ENCODE data around the gene FKBP1B.

DNA sequence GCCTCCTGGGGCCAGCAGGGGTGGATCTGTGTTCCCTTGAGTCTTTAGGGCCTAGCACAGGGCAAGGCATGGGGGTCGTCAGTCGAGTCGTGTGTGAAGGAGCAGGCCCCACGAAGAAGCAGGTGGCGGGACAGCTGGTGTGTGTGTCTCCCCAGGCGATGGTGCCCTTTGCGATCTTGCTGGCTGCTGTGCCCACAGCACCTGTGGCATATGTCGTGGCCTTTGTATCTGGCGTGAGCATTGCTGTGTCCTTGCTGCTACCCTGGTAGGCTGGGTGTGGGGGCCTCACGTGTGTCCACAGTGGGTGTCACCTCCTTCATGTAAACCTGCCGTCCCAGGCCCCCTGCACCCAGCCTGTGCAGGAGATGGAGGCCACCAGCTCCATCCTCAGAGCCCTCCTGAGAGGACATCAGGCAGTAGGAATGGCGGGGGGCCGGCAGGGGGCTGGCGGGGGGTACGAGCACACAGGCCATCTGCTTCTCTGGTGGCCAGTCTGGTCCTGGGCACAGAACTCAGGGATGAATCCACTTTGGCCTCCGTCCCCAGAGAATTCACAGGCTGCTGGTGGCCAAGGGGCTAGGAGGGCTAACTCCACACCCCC lies 26.5 kb upstream of the FKBP1B start:
- TF ChIP-seq, protein P1, sequence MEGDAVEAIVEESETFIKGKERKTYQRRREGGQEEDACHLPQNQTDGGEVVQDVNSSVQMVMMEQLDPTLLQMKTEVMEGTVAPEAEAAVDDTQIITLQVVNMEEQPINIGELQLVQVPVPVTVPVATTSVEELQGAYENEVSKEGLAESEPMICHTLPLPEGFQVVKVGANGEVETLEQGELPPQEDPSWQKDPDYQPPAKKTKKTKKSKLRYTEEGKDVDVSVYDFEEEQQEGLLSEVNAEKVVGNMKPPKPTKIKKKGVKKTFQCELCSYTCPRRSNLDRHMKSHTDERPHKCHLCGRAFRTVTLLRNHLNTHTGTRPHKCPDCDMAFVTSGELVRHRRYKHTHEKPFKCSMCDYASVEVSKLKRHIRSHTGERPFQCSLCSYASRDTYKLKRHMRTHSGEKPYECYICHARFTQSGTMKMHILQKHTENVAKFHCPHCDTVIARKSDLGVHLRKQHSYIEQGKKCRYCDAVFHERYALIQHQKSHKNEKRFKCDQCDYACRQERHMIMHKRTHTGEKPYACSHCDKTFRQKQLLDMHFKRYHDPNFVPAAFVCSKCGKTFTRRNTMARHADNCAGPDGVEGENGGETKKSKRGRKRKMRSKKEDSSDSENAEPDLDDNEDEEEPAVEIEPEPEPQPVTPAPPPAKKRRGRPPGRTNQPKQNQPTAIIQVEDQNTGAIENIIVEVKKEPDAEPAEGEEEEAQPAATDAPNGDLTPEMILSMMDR (IDR thresholded peaks at IDR 0.05): no peak
- no peak for TF ChIP-seq POLR2A (IDR thresholded peaks at IDR 0.05)
